PFSK-1 (cell line): ENCODE data around the gene EYA3.

Experiments
- FOXP2 ChIP-seq: optimal IDR thresholded peaks from 2 replicates; pipeline ENCODE3; 2011; ENCODE audit warnings: borderline replicate concordance, control low read depth, inconsistent platforms; ENCODE audit not compliant: insufficient read depth; ENCODE audit errors: extremely low read length, extremely low read depth
- POLR2AphosphoS5 ChIP-seq: IDR thresholded peaks from 2 replicates; pipeline ENCODE4 v1.6.1; 2012; ENCODE audit warnings: low read depth, mild to moderate bottlenecking, control low read depth, low read length, moderate library complexity
- SIN3A ChIP-seq: IDR thresholded peaks from 2 replicates; pipeline ENCODE4 v1.6.1; 2012; ENCODE audit warnings: mild to moderate bottlenecking, low read length, moderate library complexity, borderline replicate concordance; ENCODE audit not compliant: insufficient read depth
- TAF1 ChIP-seq: IDR thresholded peaks from 2 replicates; pipeline ENCODE4 v1.6.1; 2012; ENCODE audit warnings: low read length, control low read depth, borderline replicate concordance; ENCODE audit not compliant: insufficient read depth
- TF ChIP-seq, protein P1 (sequence below), 2 experiments: IDR thresholded peaks; 2 replicates each; pipeline versions ENCODE4 v1.6.1 to v1.8.0; 2011 to 2012; ENCODE audit warnings: low read depth in 2 of 2, low read length in 2 of 2, control low read depth in 1 of 2, inconsistent platforms in 1 of 2, mild to moderate bottlenecking in 1 of 2, moderate library complexity in 1 of 2; ENCODE audit not compliant: insufficient read depth in 1 of 2

EYA3 gene

GRCh38 chr1:27951396-27951795 is 137.0 kb downstream of the EYA3 start:
- TF ChIP-seq TAF1 = no peak
- no peak for TF ChIP-seq FOXP2
- no peak for TF ChIP-seq SIN3A
- no peak for TF ChIP-seq POLR2AphosphoS5
- TF ChIP-seq, protein P1, sequence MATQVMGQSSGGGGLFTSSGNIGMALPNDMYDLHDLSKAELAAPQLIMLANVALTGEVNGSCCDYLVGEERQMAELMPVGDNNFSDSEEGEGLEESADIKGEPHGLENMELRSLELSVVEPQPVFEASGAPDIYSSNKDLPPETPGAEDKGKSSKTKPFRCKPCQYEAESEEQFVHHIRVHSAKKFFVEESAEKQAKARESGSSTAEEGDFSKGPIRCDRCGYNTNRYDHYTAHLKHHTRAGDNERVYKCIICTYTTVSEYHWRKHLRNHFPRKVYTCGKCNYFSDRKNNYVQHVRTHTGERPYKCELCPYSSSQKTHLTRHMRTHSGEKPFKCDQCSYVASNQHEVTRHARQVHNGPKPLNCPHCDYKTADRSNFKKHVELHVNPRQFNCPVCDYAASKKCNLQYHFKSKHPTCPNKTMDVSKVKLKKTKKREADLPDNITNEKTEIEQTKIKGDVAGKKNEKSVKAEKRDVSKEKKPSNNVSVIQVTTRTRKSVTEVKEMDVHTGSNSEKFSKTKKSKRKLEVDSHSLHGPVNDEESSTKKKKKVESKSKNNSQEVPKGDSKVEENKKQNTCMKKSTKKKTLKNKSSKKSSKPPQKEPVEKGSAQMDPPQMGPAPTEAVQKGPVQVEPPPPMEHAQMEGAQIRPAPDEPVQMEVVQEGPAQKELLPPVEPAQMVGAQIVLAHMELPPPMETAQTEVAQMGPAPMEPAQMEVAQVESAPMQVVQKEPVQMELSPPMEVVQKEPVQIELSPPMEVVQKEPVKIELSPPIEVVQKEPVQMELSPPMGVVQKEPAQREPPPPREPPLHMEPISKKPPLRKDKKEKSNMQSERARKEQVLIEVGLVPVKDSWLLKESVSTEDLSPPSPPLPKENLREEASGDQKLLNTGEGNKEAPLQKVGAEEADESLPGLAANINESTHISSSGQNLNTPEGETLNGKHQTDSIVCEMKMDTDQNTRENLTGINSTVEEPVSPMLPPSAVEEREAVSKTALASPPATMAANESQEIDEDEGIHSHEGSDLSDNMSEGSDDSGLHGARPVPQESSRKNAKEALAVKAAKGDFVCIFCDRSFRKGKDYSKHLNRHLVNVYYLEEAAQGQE (IDR thresholded peaks at IDR 0.05; ENCODE audit: insufficient read depth in 1 of 2, low read depth in 2 of 2, low read length in 2 of 2) = no peak

DNA sequence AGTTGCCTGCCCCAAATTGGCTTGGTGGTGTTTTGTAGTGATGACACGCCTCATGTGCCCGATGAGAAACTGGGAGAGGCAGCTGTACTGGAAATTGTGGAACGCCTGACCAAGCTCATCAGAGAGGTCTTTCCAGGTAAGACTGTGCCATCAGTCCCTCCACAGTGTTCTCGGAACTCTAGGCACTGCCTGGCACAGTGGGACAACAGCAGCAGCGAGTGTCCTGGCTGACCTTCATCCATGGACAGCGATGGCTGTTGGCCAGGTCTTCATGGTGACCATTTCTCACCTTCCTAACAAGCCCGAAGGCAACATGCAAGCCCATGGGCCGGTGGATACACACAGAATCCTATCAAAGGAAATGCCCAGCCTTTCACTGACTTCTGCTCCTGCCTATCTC is 139.4 kb downstream of the EYA3 start:
- TF ChIP-seq SIN3A = no peak
- no peak for TF ChIP-seq POLR2AphosphoS5
- TF ChIP-seq, protein P1 (IDR thresholded peaks at IDR 0.05; ENCODE audit: insufficient read depth in 1 of 2, low read depth in 2 of 2, low read length in 2 of 2) = no peak
- TF ChIP-seq FOXP2 = no peak
- TF ChIP-seq TAF1 = no peak

DNA sequence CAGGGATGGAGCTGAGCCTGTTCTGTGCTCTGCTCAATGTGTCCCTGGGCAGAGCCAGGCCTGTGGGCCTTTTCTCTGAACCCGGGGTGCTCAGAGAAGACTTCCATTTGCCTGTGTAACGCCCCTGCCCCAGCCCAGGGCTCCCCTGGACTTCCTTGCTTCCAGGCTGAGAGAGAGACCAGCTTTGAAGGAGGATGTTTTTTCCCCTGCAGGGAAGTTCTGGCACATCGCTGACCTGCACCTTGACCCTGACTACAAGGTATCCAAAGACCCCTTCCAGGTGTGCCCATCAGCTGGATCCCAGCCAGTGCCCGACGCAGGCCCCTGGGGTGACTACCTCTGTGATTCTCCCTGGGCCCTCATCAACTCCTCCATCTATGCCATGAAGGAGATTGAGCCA is 143.4 kb downstream of the EYA3 start:
- TF ChIP-seq POLR2AphosphoS5 (no peak), SIN3A (no peak), FOXP2 (no peak), TAF1 (no peak)
- TF ChIP-seq, protein P1 (IDR thresholded peaks at IDR 0.05; ENCODE audit: insufficient read depth in 1 of 2, low read depth in 2 of 2, low read length in 2 of 2) = no peak

DNA sequence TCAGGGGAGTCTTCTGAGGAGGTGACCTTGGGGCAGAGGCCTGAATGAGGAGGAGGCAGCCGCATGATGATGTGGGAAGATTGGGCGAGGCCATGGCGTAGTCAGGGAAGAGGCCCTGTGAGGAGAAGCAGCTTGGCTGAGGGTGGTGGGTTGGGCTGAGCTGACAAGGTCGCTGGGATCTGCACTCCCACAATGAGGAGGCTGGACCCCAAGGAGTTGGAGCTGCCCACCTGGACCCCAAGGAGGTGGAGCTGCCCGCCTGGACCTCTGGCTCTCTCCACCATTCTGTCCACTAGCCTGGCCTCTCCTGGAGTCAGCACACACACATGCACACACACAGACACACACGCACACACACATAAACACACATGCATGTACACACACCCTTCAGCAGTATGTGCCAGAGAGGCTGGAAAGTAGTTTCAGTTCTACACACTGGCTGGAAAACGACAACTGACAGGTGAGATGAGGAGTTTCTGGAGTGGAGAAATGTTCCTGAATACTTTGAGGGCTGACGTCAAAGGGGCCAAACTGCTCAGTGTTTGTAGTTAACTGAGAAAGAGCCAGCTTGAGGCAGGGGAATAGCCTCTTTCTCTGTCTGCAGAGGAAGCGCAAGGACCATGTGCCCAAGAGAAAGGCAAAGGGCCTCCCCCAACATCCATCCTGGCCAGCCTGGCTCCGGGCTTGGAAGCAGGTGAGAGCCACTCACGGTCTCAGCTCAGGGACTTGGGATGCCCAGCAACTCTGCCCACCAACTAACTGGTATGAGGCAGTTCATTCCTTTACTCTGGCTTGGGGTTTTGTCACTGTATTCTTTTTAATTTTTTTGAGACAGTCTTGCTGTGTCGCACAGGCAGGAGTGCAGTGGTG is 146.5 kb downstream of the EYA3 start:
- TF ChIP-seq TAF1 (no peak), POLR2AphosphoS5 (no peak), SIN3A (no peak), FOXP2 (no peak)
- TF ChIP-seq, protein P1 (IDR thresholded peaks at IDR 0.05; ENCODE audit: insufficient read depth in 1 of 2, low read depth in 2 of 2, low read length in 2 of 2) = no peak
